Duodenal mucosa (tissue), 2 donors: ENCODE measurements around the gene FGD6.
"Not testable (repeated sequence)": the region's sequence is repeated elsewhere in the genome, so short reads cannot be mapped to it uniquely, and the experiment has no call there.

Experiments
- H3K27ac ChIP-seq: one replicate; pipeline ENCODE4 v1.7.0; 2013; ENCODE audit warnings: low read depth, low read length
- H3K27me3 ChIP-seq, 2 donors: one replicate each; pipeline ENCODE4 v1.7.0; 2013; ENCODE audit warnings: low read length in 2 of 2, control low read depth in 1 of 2; ENCODE audit not compliant: insufficient read depth in 2 of 2, control insufficient read depth in 1 of 2
- H3K36me3 ChIP-seq, 2 donors: one replicate each; pipeline ENCODE4 v1.7.0; 2013; ENCODE audit warnings: low read length in 2 of 2, control low read depth in 1 of 2; ENCODE audit not compliant: insufficient read depth in 2 of 2, control insufficient read depth in 1 of 2
- H3K4me1 ChIP-seq, 2 donors: one replicate each; pipeline ENCODE4 v1.7.0; 2013; ENCODE audit warnings: low read length in 2 of 2, control low read depth in 1 of 2; ENCODE audit not compliant: insufficient read depth in 2 of 2, control insufficient read depth in 1 of 2
- H3K4me3 ChIP-seq, 2 donors: one replicate each; pipeline ENCODE4 v1.7.0; 2013; ENCODE audit warnings: low read length in 2 of 2, low read depth in 1 of 2
- H3K9ac ChIP-seq, 2 donors: one replicate each; pipeline ENCODE4 v1.7.0; 2013; ENCODE audit warnings: low read length in 2 of 2, low read depth in 1 of 2
- H3K9me3 ChIP-seq, 2 donors: one replicate each; pipeline ENCODE4 v1.7.0; 2013; ENCODE audit warnings: low read length in 2 of 2, control low read depth in 1 of 2; ENCODE audit not compliant: control insufficient read depth in 1 of 2

The FGD6 gene

GRCh38 chr12:95158919-95159318 is 58.3 kb downstream of the FGD6 start:
- H3K9me3 ChIP-seq, result no peaks in the 10 kb centered on the region
- H3K27me3 ChIP-seq, result no peaks in the 10 kb centered on the region
- H3K4me3 ChIP-seq, result no peak overlapping the region
- no peak overlapping the region for H3K9ac ChIP-seq
- no peaks in the 10 kb centered on the region for H3K36me3 ChIP-seq
- no peak overlapping the region for H3K27ac ChIP-seq
- no peaks in the 10 kb centered on the region for H3K4me1 ChIP-seq

DNA sequence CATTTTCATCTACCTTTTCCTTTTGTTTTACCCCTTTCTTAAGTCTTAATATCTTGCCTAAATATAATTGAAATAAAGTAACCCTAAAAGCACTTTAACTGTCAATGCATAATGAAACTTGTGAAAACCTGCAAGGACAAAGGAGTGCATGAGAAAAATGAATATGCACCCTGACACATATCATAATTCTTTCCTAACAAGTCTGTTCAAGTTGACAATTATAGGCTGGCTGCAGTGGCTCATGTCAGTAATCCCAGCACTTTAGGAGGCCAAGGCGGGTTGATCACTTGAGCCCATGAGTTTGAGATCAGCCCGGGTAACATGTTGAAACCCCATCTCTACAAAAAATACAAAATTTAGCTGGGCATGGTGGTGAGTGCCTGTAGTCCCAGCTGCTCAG is 65.4 kb downstream of the FGD6 start:
- Histone ChIP-seq H3K4me3 (no peak overlapping the region), H3K27me3 (no peaks in the 10 kb centered on the region), H3K36me3 (no peaks in the 10 kb centered on the region), H3K4me1 (no peaks in the 10 kb centered on the region), H3K9me3 (no peaks in the 10 kb centered on the region), H3K9ac (no peak overlapping the region), H3K27ac (no peak overlapping the region)

GRCh38 chr12:95151406-95151805 is 65.9 kb downstream of the FGD6 start:
- Histone ChIP-seq H3K9me3 (no peaks in the 10 kb centered on the region), H3K27ac (no peak overlapping the region), H3K27me3 (no peaks in the 10 kb centered on the region), H3K36me3 (no peaks in the 10 kb centered on the region), H3K4me3 (no peak overlapping the region), H3K4me1 (no peaks in the 10 kb centered on the region), H3K9ac (no peak overlapping the region)

GRCh38 chr12:95150501-95150900 is 66.8 kb downstream of the FGD6 start:
- H3K27me3 ChIP-seq, result no peaks in the 10 kb centered on the region
- no peaks in the 10 kb centered on the region for H3K9me3 ChIP-seq
- no peak overlapping the region for H3K9ac ChIP-seq
- H3K27ac ChIP-seq, result no peak overlapping the region
- H3K36me3 ChIP-seq, result no peaks in the 10 kb centered on the region
- H3K4me3 ChIP-seq, result no peak overlapping the region
- no peaks in the 10 kb centered on the region for H3K4me1 ChIP-seq

GRCh38 chr12:95147866-95148265 is 69.4 kb downstream of the FGD6 start:
- Histone ChIP-seq H3K27ac (no peak overlapping the region), H3K4me3 (no peak overlapping the region), H3K4me1 (no peaks in the 10 kb centered on the region), H3K9ac (no peak overlapping the region), H3K27me3 (no peaks in the 10 kb centered on the region), H3K9me3 (no peaks in the 10 kb centered on the region), H3K36me3 (no peaks in the 10 kb centered on the region)

DNA sequence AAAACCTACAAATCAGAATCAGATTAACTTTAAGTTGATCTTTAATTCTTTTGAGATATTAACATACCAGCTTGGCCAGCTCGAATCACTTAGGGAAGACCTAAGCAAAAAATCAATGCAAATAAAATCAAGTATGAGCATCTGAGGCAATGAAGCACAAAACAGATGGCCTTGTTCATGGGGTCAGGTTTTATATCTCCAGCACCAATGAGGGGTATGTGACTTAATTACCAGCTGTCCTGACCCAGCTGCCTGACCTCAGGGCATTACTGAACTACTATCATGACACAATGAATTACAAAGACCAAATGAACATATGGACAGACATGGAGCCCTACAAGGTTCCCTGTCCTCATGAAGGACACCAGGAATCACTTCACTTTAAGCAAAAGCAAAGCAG is 70.5 kb downstream of the FGD6 start:
- H3K9me3 ChIP-seq, result no peaks in the 10 kb centered on the region

DNA sequence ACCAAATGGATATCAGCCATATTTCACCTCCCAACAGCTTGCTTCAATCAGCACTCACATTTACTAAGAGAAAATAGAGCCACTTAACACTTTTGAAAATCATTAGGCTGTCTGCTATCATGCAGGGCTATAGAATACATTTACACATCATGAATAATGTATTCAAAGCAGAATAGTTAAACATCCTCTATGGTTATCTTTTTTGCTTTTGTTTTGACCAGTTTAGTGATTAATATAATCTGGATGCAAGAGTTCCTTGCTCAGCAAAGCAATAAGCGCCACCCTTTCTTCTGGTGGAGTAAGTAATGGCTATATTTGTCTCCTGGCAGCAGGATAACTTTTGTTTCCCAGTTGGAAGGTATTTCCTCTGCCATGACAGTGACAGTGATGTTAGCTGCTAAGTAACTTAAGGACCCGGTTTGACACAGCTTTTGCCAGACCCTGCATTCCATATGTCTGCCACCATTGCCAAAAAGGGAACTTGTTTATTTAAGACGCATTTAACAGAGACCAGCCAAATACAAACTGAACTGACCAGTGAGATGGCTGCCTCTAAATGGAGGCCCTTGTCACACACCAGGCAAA is 73.6 kb downstream of the FGD6 start:
- Histone ChIP-seq H3K9me3 (no peaks in the 10 kb centered on the region), H3K27ac (no peak overlapping the region), H3K36me3 (no peaks in the 10 kb centered on the region), H3K27me3 (no peaks in the 10 kb centered on the region), H3K4me1 (no peaks in the 10 kb centered on the region), H3K9ac (no peak overlapping the region), H3K4me3 (no peak overlapping the region)

More for the DNA sequence above, 70.5 kb downstream of the FGD6 start:
- Histone ChIP-seq H3K4me3 (no peak overlapping the region), H3K9ac (no peak overlapping the region), H3K36me3 (no peaks in the 10 kb centered on the region), H3K4me1 (no peaks in the 10 kb centered on the region), H3K27me3 (no peaks in the 10 kb centered on the region), H3K27ac (no peak overlapping the region)

GRCh38 chr12:95142431-95143151 is 74.7 kb downstream of the FGD6 start:
- H3K9me3 ChIP-seq, result no peaks in the 10 kb centered on the region
- no peaks in the 10 kb centered on the region for H3K36me3 ChIP-seq
- H3K9ac ChIP-seq, result no peak overlapping the region
- H3K27ac ChIP-seq, result no peak overlapping the region
- no peaks in the 10 kb centered on the region for H3K27me3 ChIP-seq
- H3K4me1 ChIP-seq, result no peaks in the 10 kb centered on the region
- H3K4me3 ChIP-seq, result no peak overlapping the region

- no peak overlapping the region for H3K9ac ChIP-seq
- no peak overlapping the region for H3K4me3 ChIP-seq
- H3K27me3 ChIP-seq, result no peaks in the 10 kb centered on the region
- no peaks in the 10 kb centered on the region for H3K4me1 ChIP-seq
- no peak overlapping the region for H3K27ac ChIP-seq
- no peaks in the 10 kb centered on the region for H3K9me3 ChIP-seq
- H3K36me3 ChIP-seq, result no peaks in the 10 kb centered on the region
These were observed 76.0 kb downstream of the FGD6 start for GRCh38 chr12:95141310-95141709.

- H3K27me3 ChIP-seq, H3K9me3 ChIP-seq, H3K4me1 ChIP-seq, H3K9ac ChIP-seq, H3K4me3 ChIP-seq, H3K27ac ChIP-seq, H3K36me3 ChIP-seq: not testable (repeated sequence)
These were observed 79.2 kb downstream of the FGD6 start for GRCh38 chr12:95138031-95138430.
